ENCODE data around the gene ABCA3. TPM values are rescaled to one million over a fixed set of nuclear protein-coding genes. Genes with fewer than 3 reads are reported as not detected.
A peak's percentile ranks its signal among the peaks of the same experiment; 100 is the strongest.

The ABCA3 gene
- total and polyA plus RNA-seq, 4 donors = 197 to 607 (median 411) TPM

- TF ChIP-seq CTCF (IDR thresholded peaks at IDR 0.05; ENCODE audit: control extremely low read depth, extremely low read depth) = no peak
- ATAC-seq (ENCODE audit: insufficient read depth, low FRiP score) (peak; percentile 51), DNase-seq (peak; percentile 42 to 70 (median 53))
- Histone ChIP-seq H3K9ac (ENCODE audit: insufficient read depth in 1 of 2, low read length in 2 of 2) (no peak overlapping the region), H3K27me3 (ENCODE audit: control insufficient read depth in 3 of 3, insufficient read depth in 3 of 3, low read length in 2 of 3) (peaks cover 0 to 2% (median 2%) of the 10 kb centered on the region in 3 donors), H3K9me3 (ENCODE audit: control insufficient read depth in 4 of 4, insufficient read depth in 3 of 4, low read length in 3 of 4) (no peaks in the 10 kb centered on the region), H3K27ac (ENCODE audit: low read depth in 1 of 2, low read length in 1 of 2) (peak overlapping the region in 1 of 2 donors; percentile 58), H3K36me3 (ENCODE audit: control insufficient read depth in 4 of 4, insufficient read depth in 4 of 4, low read length in 4 of 4) (peaks cover 0 to 2% (median 0%) of the 10 kb centered on the region in 4 donors), H3K4me1 (ENCODE audit: control insufficient read depth in 5 of 5, insufficient read depth in 5 of 5, low read length in 5 of 5) (no peaks in the 10 kb centered on the region), H3K4me3 (no peak overlapping the region)
- WGBS, 2 donors = 61 to 79% methylated on average over 23 of the region's 23 CpGs
Measured at GRCh38 chr16:2331199-2331930, 9.2 kb downstream of the ABCA3 start.

- Histone ChIP-seq H3K27me3 (ENCODE audit: control insufficient read depth in 3 of 3, insufficient read depth in 3 of 3, low read length in 2 of 3) (peaks cover 0 to 2% (median 0%) of the 10 kb centered on the region in 3 donors), H3K9me3 (ENCODE audit: control insufficient read depth in 4 of 4, insufficient read depth in 3 of 4, low read length in 3 of 4) (no peaks in the 10 kb centered on the region), H3K36me3 (ENCODE audit: control insufficient read depth in 4 of 4, insufficient read depth in 4 of 4, low read length in 4 of 4) (peaks cover 0 to 13% (median 6%) of the 10 kb centered on the region in 4 donors), H3K4me3 (no peak overlapping the region), H3K4me1 (ENCODE audit: control insufficient read depth in 5 of 5, insufficient read depth in 5 of 5, low read length in 5 of 5) (no peaks in the 10 kb centered on the region), H3K9ac (ENCODE audit: insufficient read depth in 1 of 2, low read length in 2 of 2) (no peak overlapping the region), H3K27ac (ENCODE audit: low read depth in 1 of 2, low read length in 1 of 2) (no peak overlapping the region)
- 63 to 92% methylated on average over 5 of the region's 5 CpGs for WGBS, 2 donors
- ATAC-seq (ENCODE audit: insufficient read depth, low FRiP score) (peak; percentile 56), DNase-seq (no peak)
- no peak for TF ChIP-seq CTCF (IDR thresholded peaks at IDR 0.05; ENCODE audit: control extremely low read depth, extremely low read depth)
Measured at GRCh38 chr16:2329532-2329931, 11.0 kb downstream of the ABCA3 start.

- H3K4me1 ChIP-seq (ENCODE audit: control insufficient read depth in 5 of 5, insufficient read depth in 5 of 5, low read length in 5 of 5) = no peaks in the 10 kb centered on the region
- peak overlapping the region in 1 of 2 donors; percentile 32 for H3K27ac ChIP-seq (ENCODE audit: low read depth in 1 of 2, low read length in 1 of 2)
- peaks cover 0 to 2% (median 0%) of the 10 kb centered on the region in 3 donors for H3K27me3 ChIP-seq (ENCODE audit: control insufficient read depth in 3 of 3, insufficient read depth in 3 of 3, low read length in 2 of 3)
- no peaks in the 10 kb centered on the region for H3K9me3 ChIP-seq (ENCODE audit: control insufficient read depth in 4 of 4, insufficient read depth in 3 of 4, low read length in 3 of 4)
- H3K36me3 ChIP-seq (ENCODE audit: control insufficient read depth in 4 of 4, insufficient read depth in 4 of 4, low read length in 4 of 4) = peaks cover 0 to 20% (median 6%) of the 10 kb centered on the region in 4 donors
- peak overlapping the region; percentile 37 for H3K4me3 ChIP-seq
- DNase-seq (no peak), ATAC-seq (ENCODE audit: insufficient read depth, low FRiP score) (no peak)
- WGBS, 2 donors = 73 to 80% methylated on average over 12 of the region's 12 CpGs
- no peak for TF ChIP-seq CTCF (IDR thresholded peaks at IDR 0.05; ENCODE audit: control extremely low read depth, extremely low read depth)
- H3K9ac ChIP-seq (ENCODE audit: insufficient read depth in 1 of 2, low read length in 2 of 2) = no peak overlapping the region
Measured at GRCh38 chr16:2328428-2328827, 12.1 kb downstream of the ABCA3 start.

Measured in lung (tissue), 12 donors.